ENCODE measurements around the gene KCNK3. TPM values are rescaled to one million over a fixed set of nuclear protein-coding genes. Genes with fewer than 3 reads are reported as not detected.

Gene KCNK3
- polyA plus RNA-seq, 1 of the 3 experiments (the other 2 are of a cell fraction), result 0.16 TPM

- H2AFZ ChIP-seq (ENCODE audit: low read depth), result no peak overlapping the region
- H3K36me3 ChIP-seq (replicated peaks in 1 of 2; ENCODE audit: control insufficient read depth in 1 of 2, insufficient read depth in 2 of 2, low read length in 1 of 2), result no peaks in the 10 kb centered on the region
- no peaks in the 10 kb centered on the region for H3K9me3 ChIP-seq
- peaks cover 33% of the 10 kb centered on the region; the same call in 1 of the 2 replicates for H3K27me3 ChIP-seq (ENCODE audit: insufficient read depth)
- POLR2A ChIA-PET, result no interaction called here
- no peaks in the 10 kb centered on the region for H3K79me2 ChIP-seq (ENCODE audit: insufficient read depth)
- H4K20me1 ChIP-seq (ENCODE audit: insufficient read depth), result no peaks in the 10 kb centered on the region
- peaks cover 0 to 8% of the 10 kb centered on the region in 2 experiments; a peak in 1 of 4 replicates for H3K4me1 ChIP-seq (ENCODE audit: control insufficient read depth in 1 of 2, insufficient read depth in 2 of 2, low read depth in 1 of 2, low read length in 1 of 2)
- H3K9ac ChIP-seq, result no peak overlapping the region
- CTCF ChIA-PET, result interaction anchor here (0.9 to 2.2 kb wide), 5 partner anchors 7 to 66 kb away, joined by 3 to 14 read pairs (median 4); no protein-coding TSS in a partner anchor
- no peak overlapping the region for H3K4me2 ChIP-seq
- WGBS (ENCODE audit: low lambda C conversion rate), result 60% methylated on average over 11 of the region's 11 CpGs
- no peaks in the 10 kb centered on the region for H3F3A ChIP-seq (replicated peaks; ENCODE audit: insufficient read depth)
- TF ChIP-seq MXI1 (IDR thresholded peaks at IDR 0.05; ENCODE audit: low read depth, low read length), result no peak
- no peak for DNase-seq
- H3K27ac ChIP-seq (ENCODE audit: low read depth in 2 of 2, low read length in 1 of 2), result no peak overlapping the region
- no peaks in the 10 kb centered on the region for H3K9me2 ChIP-seq
- H3K4me3 ChIP-seq (ENCODE audit: low read depth in 2 of 2, low read length in 1 of 2), result no peak overlapping the region
Observed at GRCh38 chr2:26672112-26672817, 20.3 kb upstream of the KCNK3 start.

DNA sequence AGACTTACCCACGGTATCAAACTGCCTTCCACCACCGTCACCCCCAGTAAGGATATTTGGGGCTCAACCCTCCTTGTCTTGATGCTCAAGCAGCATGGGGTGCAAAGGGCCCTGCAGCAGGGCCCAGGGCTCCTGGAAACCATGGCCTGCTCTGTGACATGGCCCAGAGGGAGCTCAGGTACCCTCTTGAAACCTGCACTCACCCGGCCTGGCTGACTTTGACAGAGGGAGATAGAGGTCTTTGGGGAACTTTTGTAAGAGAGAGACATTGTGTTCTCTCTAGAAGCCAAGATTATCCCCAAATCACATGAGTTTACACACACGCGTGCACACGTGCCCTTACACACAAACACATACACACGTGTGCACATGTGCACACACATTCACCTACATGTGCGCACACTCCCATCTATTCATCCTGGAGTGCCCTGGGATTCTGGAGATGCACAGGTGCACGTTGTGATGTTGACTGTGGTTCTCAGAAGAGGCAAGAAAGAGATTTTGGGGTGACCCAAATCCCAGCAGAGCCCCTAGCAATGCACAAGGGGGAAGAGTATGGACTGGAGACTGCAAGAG, 19.6 kb upstream of the KCNK3 start:
- Histone ChIP-seq H3K27ac (ENCODE audit: low read depth in 2 of 2, low read length in 1 of 2) (no peak overlapping the region), H2AFZ (ENCODE audit: low read depth) (no peak overlapping the region), H3K9ac (no peak overlapping the region), H3K27me3 (ENCODE audit: insufficient read depth) (peaks cover 38% of the 10 kb centered on the region; the same call in 1 of the 2 replicates), H3K79me2 (ENCODE audit: insufficient read depth) (no peaks in the 10 kb centered on the region), H3K9me3 (no peaks in the 10 kb centered on the region), H4K20me1 (ENCODE audit: insufficient read depth) (no peaks in the 10 kb centered on the region), H3F3A (replicated peaks; ENCODE audit: insufficient read depth) (no peaks in the 10 kb centered on the region), H3K9me2 (no peaks in the 10 kb centered on the region), H3K4me2 (no peak overlapping the region), H3K4me1 (ENCODE audit: control insufficient read depth in 1 of 2, insufficient read depth in 2 of 2, low read depth in 1 of 2, low read length in 1 of 2) (peaks cover 0 to 8% of the 10 kb centered on the region in 2 experiments; a peak in 1 of 4 replicates), H3K4me3 (ENCODE audit: low read depth in 2 of 2, low read length in 1 of 2) (no peak overlapping the region), H3K36me3 (replicated peaks in 1 of 2; ENCODE audit: control insufficient read depth in 1 of 2, insufficient read depth in 2 of 2, low read length in 1 of 2) (no peaks in the 10 kb centered on the region)
- POLR2A ChIA-PET, result no interaction called here
- no peak for DNase-seq
- 63% methylated on average over 9 of the region's 9 CpGs for WGBS (ENCODE audit: low lambda C conversion rate)
- TF ChIP-seq MAX (IDR thresholded peaks at IDR 0.05; ENCODE audit: low read depth), result no peak
- TF ChIP-seq CHD2 (IDR thresholded peaks at IDR 0.05; ENCODE audit: low read length, partially characterized antibody), result no peak
- no peak for TF ChIP-seq SIN3A (IDR thresholded peaks at IDR 0.05; ENCODE audit: borderline replicate concordance, low read depth, low read length)
- no peak for TF ChIP-seq FOXM1 (IDR thresholded peaks at IDR 0.05; ENCODE audit: low read depth)
- TF ChIP-seq RFX5 (IDR thresholded peaks at IDR 0.05; ENCODE audit: low read length), result no peak
- TF ChIP-seq USF2 (IDR thresholded peaks at IDR 0.05; ENCODE audit: borderline replicate concordance, low read depth, low read length), result no peak
- TF ChIP-seq NFIC (IDR thresholded peaks at IDR 0.05; ENCODE audit: borderline replicate concordance), result no peak
- no peak for TF ChIP-seq FOXJ3 (CRISPR knock-in tag; IDR thresholded peaks at IDR 0.05)
- no peak for TF ChIP-seq NRF1 (IDR thresholded peaks at IDR 0.05; ENCODE audit: low read depth, low read length)
- TF ChIP-seq POLR2AphosphoS5 (IDR thresholded peaks at IDR 0.05; ENCODE audit: low read depth, low read length), result no peak
- no peak for TF ChIP-seq EZH2phosphoT487 (IDR thresholded peaks at IDR 0.05; ENCODE audit: borderline replicate concordance, low read depth)
- TF ChIP-seq TEAD4 (IDR thresholded peaks at IDR 0.05; ENCODE audit: borderline replicate concordance, insufficient read depth), result no peak
- no peak for TF ChIP-seq RXRA (IDR thresholded peaks at IDR 0.05; ENCODE audit: borderline replicate concordance, low read depth)
- TF ChIP-seq IRF3 (IDR thresholded peaks at IDR 0.05; ENCODE audit: low read depth, low read length), result no peak
- no peak for TF ChIP-seq TAF1 (IDR thresholded peaks at IDR 0.05; ENCODE audit: borderline replicate concordance, low read depth, low read length)
- no peak for TF ChIP-seq GABPA (IDR thresholded peaks at IDR 0.05; ENCODE audit: low read depth)
- no peak for TF ChIP-seq GATA2 (CRISPR knock-in tag; IDR thresholded peaks at IDR 0.05)
- no peak for TF ChIP-seq REST (IDR thresholded peaks at IDR 0.05; ENCODE audit: low read depth, low read length)
- CTCF ChIA-PET, result interaction anchor here (1.4 to 3.4 kb wide), 3 partner anchors 12 to 73 kb away, joined by 5 to 15 read pairs (median 14); no protein-coding TSS in a partner anchor

Data from SK-N-SH (cell line).